NOMO-1 (cell line): ENCODE data around the gene SLC7A4.
"Not testable (repeated sequence)": the region's sequence is repeated elsewhere in the genome, so short reads cannot be mapped to it uniquely, and the experiment has no call there.

Source experiments
- DNase-seq, 2 experiments: peaks; one replicate each; lab custom pipeline; 2025; ENCODE audit not compliant: unreplicated experiment in 2 of 2; lab: John Stamatoyannopoulos, UW

SLC7A4 gene

GRCh38 chr22:21022955-21023614 is 9.3 kb downstream of the SLC7A4 start:
- DNase-seq: no peak

DNA sequence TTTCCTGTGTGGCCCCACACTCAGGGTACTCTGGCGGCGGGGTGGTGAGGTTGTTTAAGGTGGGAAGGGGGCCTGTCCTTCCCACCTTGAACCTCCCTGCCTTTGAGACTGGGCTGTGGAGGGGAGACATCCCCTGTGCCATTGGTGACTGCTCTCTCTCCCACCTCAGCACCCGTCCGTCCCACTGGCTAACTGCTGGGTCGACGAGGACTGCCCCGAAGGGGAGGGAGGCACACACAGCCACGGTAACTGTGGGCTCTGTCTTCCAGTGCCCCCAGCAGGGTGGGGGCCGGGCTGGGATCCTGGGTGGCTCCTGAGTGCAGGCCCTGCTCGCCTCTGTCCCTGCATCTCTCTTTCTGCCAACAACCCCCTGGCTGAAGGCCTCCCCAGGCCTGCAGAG is 9.9 kb downstream of the SLC7A4 start:
- no peak for DNase-seq

- DNase-seq: peak; percentile 15 to 19
Measured at GRCh38 chr22:21020802-21021429, 11.4 kb downstream of the SLC7A4 start.

DNA sequence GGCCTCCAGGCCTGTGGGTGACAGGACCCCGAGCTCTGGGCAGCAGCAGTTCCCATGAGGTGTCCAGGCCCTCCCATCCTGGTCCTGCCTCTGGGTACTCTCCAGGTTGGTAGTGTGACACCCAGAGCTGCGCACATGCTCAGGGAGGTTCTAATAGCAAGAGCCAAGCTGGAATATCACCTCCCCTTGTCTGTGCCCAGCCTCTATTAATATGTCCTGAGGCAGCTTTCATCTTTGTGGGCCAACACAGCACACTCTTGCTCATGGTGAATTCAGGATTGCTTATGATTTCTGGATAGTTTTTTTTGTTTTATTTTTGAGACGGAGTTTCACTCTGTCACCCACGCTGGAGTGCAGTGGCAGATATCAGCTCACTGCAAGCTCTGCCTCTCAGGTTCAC is 14.0 kb downstream of the SLC7A4 start:
- no peak for DNase-seq

DNA sequence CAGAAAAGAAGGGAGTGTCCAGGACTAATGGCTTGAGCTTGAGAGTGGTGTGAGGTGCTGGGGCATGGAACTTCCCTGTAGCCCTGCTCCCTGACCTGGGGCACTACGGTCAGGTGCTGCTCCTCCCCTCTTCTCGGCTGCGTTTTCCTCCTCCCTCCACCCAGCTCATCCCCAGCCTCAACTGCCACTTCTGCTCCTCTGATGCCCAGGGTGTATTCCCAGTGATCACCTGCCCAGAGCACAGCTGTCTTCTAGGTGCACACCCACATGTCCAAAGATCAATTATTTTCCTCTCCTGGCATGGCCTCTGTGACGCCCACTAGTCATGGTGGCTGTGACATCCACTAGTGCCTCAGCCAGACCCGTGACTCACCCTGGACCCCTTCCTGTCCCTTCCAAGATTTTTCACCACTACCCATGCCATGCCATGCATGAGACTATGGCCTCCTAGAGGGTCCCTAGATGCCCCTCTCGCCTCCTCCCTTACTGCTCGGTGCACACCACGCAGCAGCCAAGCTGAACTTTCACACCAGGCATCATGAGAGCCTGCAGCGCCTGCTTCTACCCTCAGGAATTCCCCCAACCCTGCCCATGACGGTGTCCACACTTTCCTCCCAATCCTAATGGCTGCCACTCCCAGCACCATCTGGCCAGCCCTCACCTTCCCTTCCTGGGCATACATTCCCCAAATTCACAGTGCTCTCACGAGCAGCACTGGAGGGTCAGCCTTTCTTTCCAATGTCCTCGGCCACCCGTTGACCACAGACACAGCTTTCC is 15.5 kb downstream of the SLC7A4 start:
- DNase-seq: no peak

- DNase-seq: no peak
Measured at GRCh38 chr22:21015466-21016006, 16.8 kb downstream of the SLC7A4 start.

DNA sequence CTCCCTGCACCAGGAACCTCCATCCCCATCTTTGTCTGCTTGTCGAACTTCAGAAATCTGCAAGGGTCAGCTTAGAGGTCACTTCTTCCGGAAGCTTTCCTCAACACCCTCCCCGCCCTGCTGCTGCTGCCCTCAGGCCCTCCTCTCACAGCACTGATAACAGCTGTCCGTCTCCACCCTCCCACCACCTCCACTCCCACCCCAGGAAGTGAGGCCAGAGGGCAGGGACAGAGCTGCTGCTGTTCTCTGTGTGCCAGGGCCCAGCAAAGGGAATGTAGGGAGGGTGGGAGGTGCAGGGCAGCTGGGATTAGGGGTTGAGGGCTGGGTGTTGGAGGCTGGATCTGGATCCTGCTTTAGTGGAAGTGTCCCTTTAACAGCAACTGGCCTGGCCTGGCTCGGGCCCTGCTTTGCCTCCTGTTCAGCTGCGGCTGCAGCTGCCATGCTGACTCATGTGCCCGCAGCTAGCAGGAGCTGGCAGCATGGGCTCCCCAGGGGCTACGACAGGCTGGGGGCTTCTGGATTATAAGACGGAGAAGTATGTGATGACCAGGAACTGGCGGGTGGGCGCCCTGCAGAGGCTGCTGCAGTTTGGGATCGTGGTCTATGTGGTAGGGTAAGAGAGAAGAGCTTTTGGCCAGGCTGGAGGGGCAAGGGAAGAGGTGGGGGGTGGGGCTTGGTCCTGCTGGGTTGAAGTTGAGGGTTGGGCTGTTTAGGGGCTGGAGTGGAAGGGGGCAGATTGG is 17.5 kb downstream of the SLC7A4 start, which contains the start of gene P2RX6:
P2RX6 (plus strand) TSS at position 440 of the 740 bp plus-strand sequence; CDS start at position 450, 10 bp downstream.
- DNase-seq: no peak

DNA sequence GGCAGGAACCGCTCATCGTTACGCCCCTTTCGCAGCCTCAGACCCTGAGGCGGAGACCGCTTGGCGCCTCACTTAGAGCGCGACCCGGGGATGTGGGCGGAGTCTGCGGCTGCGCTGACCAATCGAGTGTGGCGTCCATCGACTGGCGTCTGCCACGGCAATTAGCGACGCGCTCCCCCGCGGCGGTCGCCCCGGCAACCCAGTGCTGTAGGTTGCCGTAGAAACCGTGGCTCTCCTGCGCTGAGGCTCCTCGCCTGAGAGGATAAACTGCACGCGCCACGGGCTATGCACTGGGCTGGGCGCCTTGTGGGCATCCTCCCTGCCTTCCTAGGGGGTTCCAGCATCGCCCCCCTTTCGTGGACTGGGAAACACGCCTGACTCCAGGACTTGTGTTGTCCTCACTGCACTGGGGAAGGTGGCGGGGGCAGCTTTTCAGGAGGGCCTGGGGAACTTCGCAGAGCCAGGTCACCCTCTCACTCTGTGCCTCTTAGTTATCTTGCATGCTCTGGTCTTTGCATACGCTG is 18.1 kb downstream of the SLC7A4 start:
- DNase-seq: peak; percentile 94

GRCh38 chr22:21013657-21014201 is 18.6 kb downstream of the SLC7A4 start:
- no peak for DNase-seq

GRCh38 chr22:21012446-21013407 is 19.6 kb downstream of the SLC7A4 start:
- no peak for DNase-seq

GRCh38 chr22:21010426-21011113 is 21.8 kb downstream of the SLC7A4 start:
- DNase-seq: no peak

- DNase-seq: peak in 1 of 2 experiments; percentile 20
Measured at GRCh38 chr22:21009638-21010425, 22.5 kb downstream of the SLC7A4 start.

DNA sequence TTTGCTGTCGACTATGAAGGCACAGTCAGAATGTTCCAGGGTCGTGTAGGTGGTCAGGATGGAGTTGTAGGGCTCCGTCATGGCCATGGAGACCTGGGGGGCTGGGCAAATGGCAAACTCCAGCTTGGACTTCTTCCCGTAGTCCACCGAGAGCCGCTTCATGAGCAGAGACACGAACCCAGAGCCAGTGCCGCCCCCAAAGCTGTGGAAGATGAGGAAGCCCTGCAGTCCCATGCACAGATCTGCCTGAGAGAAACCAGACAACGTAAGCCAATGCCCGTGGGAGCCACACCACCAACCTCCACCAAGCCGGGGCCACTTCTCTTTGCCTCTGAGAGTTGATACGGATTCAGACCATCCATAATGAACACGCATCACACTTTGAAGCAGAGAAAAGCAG is 23.2 kb downstream of the SLC7A4 start:
- not testable (repeated sequence) for DNase-seq

- DNase-seq: no peak
Measured at GRCh38 chr22:21003782-21004181, 28.6 kb downstream of the SLC7A4 start.

DNA sequence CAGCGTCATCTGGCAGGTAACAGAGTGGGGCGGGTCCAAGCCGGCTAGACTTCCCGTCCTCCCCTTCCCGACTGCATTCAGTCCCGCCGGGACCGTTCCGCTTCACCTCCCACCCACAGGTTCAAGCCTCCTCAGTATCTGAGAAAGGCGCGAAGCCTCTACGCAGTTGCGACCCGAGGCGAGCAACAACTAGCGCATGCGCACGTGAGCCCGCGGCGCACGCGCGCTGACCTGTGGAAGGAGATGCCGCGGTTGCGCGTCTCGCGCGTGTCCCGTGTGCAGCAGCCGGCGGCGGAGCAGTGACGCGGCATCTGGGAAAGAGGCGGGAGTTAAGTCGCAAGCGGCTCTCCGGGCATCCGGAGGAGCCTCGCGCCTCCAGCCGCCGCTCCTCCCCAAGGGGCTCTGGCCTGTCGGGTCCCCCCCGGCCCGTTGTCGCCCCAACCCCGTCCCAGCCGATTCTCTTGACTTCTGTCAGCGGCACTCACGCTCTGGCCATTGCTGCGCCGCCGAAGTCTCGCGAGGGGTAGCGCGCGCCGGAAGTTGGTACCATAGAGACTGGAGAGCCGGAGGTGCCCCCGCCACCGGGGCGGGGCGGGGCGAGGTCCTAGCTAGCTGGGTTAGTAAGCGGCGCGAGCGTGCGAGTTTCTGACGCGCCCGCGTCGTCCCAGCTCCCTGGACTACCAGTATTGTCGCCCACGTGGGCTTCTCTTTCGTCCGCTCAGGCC is 30.6 kb downstream of the SLC7A4 start, which contains the start of gene THAP7:
THAP7 (minus strand) TSS at position 518 of the 725 bp plus-strand sequence; CDS start at position 311, 207 bp downstream.
- DNase-seq: peak; percentile 93 to 98

- no peak for DNase-seq
Measured at GRCh38 chr22:21000987-21001600, 31.3 kb downstream of the SLC7A4 start.
